OCI-LY3 (cell line): Measurements from ENCODE around the gene PCSK4.

ENCODE experiments used
- EZH2phosphoT487 ChIP-seq: fragments of 200-600 bp; shearing (Covaris generic); IDR thresholded peaks from 2 replicates; pipeline ENCODE4 v1.6.1; 2018; ENCODE audit warnings: antibody characterized with exemption, mixed run types, low read depth
- TF ChIP-seq, protein P1 (sequence below): fragments of 200-600, 300-600 bp; sonication (generic); IDR thresholded peaks from 2 replicates; pipeline ENCODE4 v1.5.1; 2014; ENCODE audit warnings: antibody characterized with exemption, low read length, low read depth

GRCh38 chr19:1455336-1456120, 34.6 kb downstream of the PCSK4 start:
- TF ChIP-seq, protein P1, sequence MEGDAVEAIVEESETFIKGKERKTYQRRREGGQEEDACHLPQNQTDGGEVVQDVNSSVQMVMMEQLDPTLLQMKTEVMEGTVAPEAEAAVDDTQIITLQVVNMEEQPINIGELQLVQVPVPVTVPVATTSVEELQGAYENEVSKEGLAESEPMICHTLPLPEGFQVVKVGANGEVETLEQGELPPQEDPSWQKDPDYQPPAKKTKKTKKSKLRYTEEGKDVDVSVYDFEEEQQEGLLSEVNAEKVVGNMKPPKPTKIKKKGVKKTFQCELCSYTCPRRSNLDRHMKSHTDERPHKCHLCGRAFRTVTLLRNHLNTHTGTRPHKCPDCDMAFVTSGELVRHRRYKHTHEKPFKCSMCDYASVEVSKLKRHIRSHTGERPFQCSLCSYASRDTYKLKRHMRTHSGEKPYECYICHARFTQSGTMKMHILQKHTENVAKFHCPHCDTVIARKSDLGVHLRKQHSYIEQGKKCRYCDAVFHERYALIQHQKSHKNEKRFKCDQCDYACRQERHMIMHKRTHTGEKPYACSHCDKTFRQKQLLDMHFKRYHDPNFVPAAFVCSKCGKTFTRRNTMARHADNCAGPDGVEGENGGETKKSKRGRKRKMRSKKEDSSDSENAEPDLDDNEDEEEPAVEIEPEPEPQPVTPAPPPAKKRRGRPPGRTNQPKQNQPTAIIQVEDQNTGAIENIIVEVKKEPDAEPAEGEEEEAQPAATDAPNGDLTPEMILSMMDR, result no peak
- no peak for TF ChIP-seq EZH2phosphoT487
